Fibroblast of lung (primary cell): ENCODE data around the gene PLAAT4. TPM values are rescaled to one million over a fixed set of nuclear protein-coding genes. Genes with fewer than 3 reads are reported as not detected.

Experiments used
- DNase-seq, 2 donors: peaks; one replicate each; pipeline versions ENCODE4 v3.0.0 to v3.0.0-alpha.2; 2010; ENCODE audit warnings: low read depth in 2 of 2
- H2AFZ ChIP-seq: 2 replicates; pipeline ENCODE4 v1.5.1; 2012; ENCODE audit warnings: low read length, control low read depth, inconsistent platforms
- H3K27ac ChIP-seq: 2 replicates; pipeline ENCODE4 v1.5.1; 2011; ENCODE audit warnings: low read length, control low read depth; ENCODE audit not compliant: insufficient read depth
- H3K27me3 ChIP-seq: 2 replicates; pipeline ENCODE4 v1.5.1; 2011; ENCODE audit warnings: mild to moderate bottlenecking, low read length; ENCODE audit not compliant: control insufficient read depth, insufficient read depth
- H3K36me3 ChIP-seq: 2 replicates; pipeline ENCODE4 v1.5.1; 2011; ENCODE audit warnings: low read length; ENCODE audit not compliant: control insufficient read depth, insufficient read depth
- H3K4me1 ChIP-seq: 2 replicates; pipeline ENCODE4 v1.5.1; 2011; ENCODE audit warnings: low read length; ENCODE audit not compliant: control insufficient read depth, insufficient read depth; ENCODE audit errors: extremely low read depth
- H3K4me2 ChIP-seq: 2 replicates; pipeline ENCODE4 v1.5.1; 2011; ENCODE audit warnings: low read length, control low read depth; ENCODE audit not compliant: insufficient read depth; ENCODE audit errors: extremely low read depth
- H3K4me3 ChIP-seq, 4 experiments: fragments of 200-600 bp in 1 of 4; sonication (generic) in 1 of 4; replicated peaks in 1 of 4; 2 replicates each; pipeline ENCODE4 v1.5.1; 2011 to 2016; ENCODE audit warnings: low read length in 4 of 4, low read depth in 3 of 4, mild to moderate bottlenecking in 3 of 4, control low read depth in 2 of 4, inconsistent platforms in 1 of 4, mixed read lengths in 1 of 4; ENCODE audit not compliant: insufficient read depth in 1 of 4; ENCODE audit errors: control extremely low read depth in 1 of 4
- H3K79me2 ChIP-seq: 2 replicates; pipeline ENCODE4 v1.5.1; 2012; ENCODE audit warnings: mild to moderate bottlenecking, low read length, inconsistent platforms; ENCODE audit not compliant: control insufficient read depth, insufficient read depth
- H3K9ac ChIP-seq: 2 replicates; pipeline ENCODE4 v1.5.1; 2011; ENCODE audit warnings: mild to moderate bottlenecking, low read length, control low read depth; ENCODE audit not compliant: insufficient read depth
- H3K9me3 ChIP-seq: 2 replicates; pipeline ENCODE4 v1.5.1; 2012; ENCODE audit warnings: low read depth, low read length; ENCODE audit not compliant: control insufficient read depth, insufficient read depth
- H4K20me1 ChIP-seq: 2 replicates; pipeline ENCODE4 v1.5.1; 2011; ENCODE audit warnings: low read length; ENCODE audit not compliant: control insufficient read depth, insufficient read depth; ENCODE audit errors: extremely low read depth
- CTCF ChIP-seq, 2 donors: IDR thresholded peaks in 1 of 2; conservative IDR thresholded peaks in 1 of 2; 1 replicate in 1 of 2; 2 replicates in 1 of 2; pipeline ENCODE4 v1.5.1; 2011 to 2012; ENCODE audit warnings: low read length in 2 of 2, control low read depth in 1 of 2, inconsistent platforms in 1 of 2, low read depth in 1 of 2, mild to moderate bottlenecking in 1 of 2
- EZH2 ChIP-seq: IDR thresholded peaks from 2 replicates; pipeline ENCODE4 v1.5.1; 2012; ENCODE audit warnings: low read length, control low read depth, mild to moderate bottlenecking; ENCODE audit errors: missing control alignments
- polyA plus RNA-seq, 2 donors: library from polyadenylated mRNA; depleted of rRNA in 1 of 2; stranded (reverse) in 1 of 2; unstranded in 1 of 2; fragments of >200 nt; gene quantifications; 2 replicates each; pipeline ENCODE4 v1.2.1, GENCODE V29; 2011 to 2012; ENCODE audit warnings: missing spikeins in 1 of 2
- total RNA-seq: library from RNA; depleted of rRNA; stranded (reverse); fragments of >200 nt; gene quantifications from 2 replicates; pipeline ENCODE4 v1.2.1, GENCODE V29; 2014

Gene PLAAT4
- total and polyA plus RNA-seq, 2 donors (not counting 1 experiment from before 2014, with no cell fraction given) = 47.4 to 85.7 TPM

GRCh38 chr11:63586451-63587166 is 50.0 kb downstream of the PLAAT4 start:
- H3K27me3 ChIP-seq = no peaks in the 10 kb centered on the region
- no peaks in the 10 kb centered on the region for H3K36me3 ChIP-seq
- H3K4me1 ChIP-seq = no peaks in the 10 kb centered on the region
- TF ChIP-seq EZH2 (no peak), CTCF (conservative IDR thresholded peaks at IDR 0.05 in 1 of 2, IDR thresholded peaks at IDR 0.05 in 1 of 2; ENCODE audit: low read depth in 1 of 2, low read length in 2 of 2) (no peak)
- H3K4me3 ChIP-seq = no peak overlapping the region
- H3K9me3 ChIP-seq = no peaks in the 10 kb centered on the region
- H3K4me2 ChIP-seq = no peak overlapping the region
- no peak overlapping the region for H3K27ac ChIP-seq
- DNase-seq = no peak
- H3K79me2 ChIP-seq = no peaks in the 10 kb centered on the region
- no peaks in the 10 kb centered on the region for H4K20me1 ChIP-seq
- H3K9ac ChIP-seq = no peak overlapping the region
- H2AFZ ChIP-seq = no peak overlapping the region

- TF ChIP-seq CTCF (conservative IDR thresholded peaks at IDR 0.05 in 1 of 2, IDR thresholded peaks at IDR 0.05 in 1 of 2; ENCODE audit: low read depth in 1 of 2, low read length in 2 of 2) = no peak
- TF ChIP-seq EZH2 = no peak
- no peaks in the 10 kb centered on the region for H4K20me1 ChIP-seq
- H3K4me2 ChIP-seq = no peak overlapping the region
- H3K36me3 ChIP-seq = no peaks in the 10 kb centered on the region
- H3K9ac ChIP-seq = no peak overlapping the region
- H3K27me3 ChIP-seq = no peaks in the 10 kb centered on the region
- H3K9me3 ChIP-seq = no peaks in the 10 kb centered on the region
- H3K27ac ChIP-seq = no peak overlapping the region
- no peaks in the 10 kb centered on the region for H3K79me2 ChIP-seq
- H3K4me1 ChIP-seq = no peaks in the 10 kb centered on the region
- no peak overlapping the region for H2AFZ ChIP-seq
- DNase-seq = no peak
- no peak overlapping the region for H3K4me3 ChIP-seq
Measured at GRCh38 chr11:63589000-63589399, 52.4 kb downstream of the PLAAT4 start.

- no peak overlapping the region for H3K9ac ChIP-seq
- H3K27me3 ChIP-seq = no peaks in the 10 kb centered on the region
- no peaks in the 10 kb centered on the region for H3K36me3 ChIP-seq
- H4K20me1 ChIP-seq = no peaks in the 10 kb centered on the region
- H3K4me2 ChIP-seq = no peak overlapping the region
- no peak overlapping the region for H2AFZ ChIP-seq
- no peaks in the 10 kb centered on the region for H3K9me3 ChIP-seq
- no peaks in the 10 kb centered on the region for H3K4me1 ChIP-seq
- DNase-seq = no peak
- H3K4me3 ChIP-seq = no peak overlapping the region
- no peak overlapping the region for H3K27ac ChIP-seq
- TF ChIP-seq CTCF (conservative IDR thresholded peaks at IDR 0.05 in 1 of 2, IDR thresholded peaks at IDR 0.05 in 1 of 2; ENCODE audit: low read depth in 1 of 2, low read length in 2 of 2) (no peak), EZH2 (no peak)
- no peaks in the 10 kb centered on the region for H3K79me2 ChIP-seq
Measured at GRCh38 chr11:63590024-63590788, 53.6 kb downstream of the PLAAT4 start.
